Heart right ventricle (tissue), 16 donors: ENCODE results near the gene SLC45A3. TPM values are rescaled to one million over a fixed set of nuclear protein-coding genes. Genes with fewer than 3 reads are reported as not detected.
"Not testable (repeated sequence)": the region's sequence is repeated elsewhere in the genome, so short reads cannot be mapped to it uniquely, and the experiment has no call there.

Experiments used
- ATAC-seq, 8 donors: fragments of 200-7000 bp; cut with Tn5 transposase; one replicate each; pipeline ENCODE4 v1.9.1; 2020; ENCODE audit warnings: mild to moderate bottlenecking in 8 of 8, moderate library complexity in 8 of 8, moderate number of reproducible peaks in 1 of 8
- DNase-seq, 2 donors: peaks; one replicate each; pipeline ENCODE4 v3.0.0-alpha.2; 2020
- H3K27ac ChIP-seq, 10 donors: fragments of 200-600 bp; sonication (generic) in 2 of 10; one replicate each; pipeline versions ENCODE4 v1.5.0 to v1.8.0; 2020 to 2022; ENCODE audit warnings: mild to moderate bottlenecking in 3 of 10
- H3K27me3 ChIP-seq, 7 donors: fragments of 200-600 bp; one replicate each; pipeline ENCODE4 v1.8.0; 2021 to 2022; ENCODE audit warnings: mild to moderate bottlenecking in 2 of 7
- H3K36me3 ChIP-seq, 9 donors: fragments of 200-600 bp; sonication (generic) in 1 of 9; one replicate each; pipeline versions ENCODE4 v1.5.0 to v1.8.0; 2020 to 2022; ENCODE audit warnings: mild to moderate bottlenecking in 2 of 9
- H3K4me1 ChIP-seq, 9 donors: fragments of 200-600 bp; sonication (generic) in 1 of 9; one replicate each; pipeline versions ENCODE4 v1.5.0 to v1.8.0; 2020 to 2022; ENCODE audit warnings: mild to moderate bottlenecking in 4 of 9
- H3K4me3 ChIP-seq, 10 donors: fragments of 200-600 bp; sonication (generic) in 2 of 10; one replicate each; pipeline versions ENCODE4 v1.5.0 to v1.8.0; 2020 to 2022; ENCODE audit warnings: mild to moderate bottlenecking in 7 of 10, moderate library complexity in 2 of 10
- H3K9me3 ChIP-seq, 11 donors: fragments of 200-600 bp in 10 of 11; sonication (generic) in 2 of 11; one replicate each; pipeline versions ENCODE4 v1.5.0 to v1.8.0; 2013 to 2022; ENCODE audit warnings: mild to moderate bottlenecking in 2 of 11, control low read depth in 1 of 11, moderate library complexity in 1 of 11
- CTCF ChIP-seq, 9 donors: fragments of 200-600 bp; sonication (generic) in 2 of 9; IDR thresholded peaks; one replicate each; pipeline versions ENCODE4 v1.5.0 to v1.8.0; 2021 to 2022; ENCODE audit warnings: antibody characterized with exemption in 9 of 9, mild to moderate bottlenecking in 5 of 9, moderate library complexity in 1 of 9
- WGBS, 2 donors: extraction: QIAGEN DNeasy Blood & Tissue Kit; methylation state at CpG; one replicate each; pipeline ENCODE4 v1.1.7; 2013; ENCODE audit warnings: inconsistent platforms in 1 of 2; 5-methylcytosine and 5-hydroxymethylcytosine counted together
- intact Hi-C, 10 donors: fragments of 100-400 bp; cut with DNase I; formaldehyde crosslinking; loops; one replicate each; pipeline versions ENCODE4 v1.11.1 to v1.14.2; 2022
- polyA plus RNA-seq, 2 donors: library from polyadenylated mRNA; stranded (reverse); fragments of 200-250 nt; gene quantifications; one replicate each; pipeline ENCODE4 v1.2.3, GENCODE V29; 2013
- total RNA-seq, 10 donors: library from RNA; stranded (reverse); fragmentation: NEBNext Ultra II Directional in 3 of 10; extraction: Animal tissue kit (Norgen Biotek cat#: 25700) in 3 of 10; gene quantifications; one replicate each; pipeline versions ENCODE4 v1.2.1 to v1.2.4, GENCODE V29; 2021 to 2023
- donor health status: Arrhythmogenic right ventricular cardiomyopathy.
- donor health status: ischemic (EF 13 %, LVEDD 7.1; RV severe dilation, severe dysfunction).
- donor health status: healthy with polysubstance abuse.
- donor health status: DM: no; HTN: yes; CAD: no.
- donor health status: DM: no; HTN: no; CAD: no.
- donor health status: ischemic (EF 25% LVEDD 6.9; RV normal size, moderate dysfunction).
- donor health status: ischemic (EF 25% LVEDD 5.7; RV mildly dilated, moderate dysfunction).
- donor health status: healthy.
- donor health status: DM: yes; HTN: yes; CAD: no.
- donor health status: Ischemic cardiomyopathy.
- donor health status: ischemic (EF 35%, LVEDD 5.7; RV mildly dilated, moderate dysfunction).
- donor health status: nonischemic (EF 11% LVEDD 7.7; RV severe dilation, severe dysfunction).
- donor health status: DM: yes; HTN: yes; CAD: no.
- donor health status: PGD.
- donor health status: ischemic (EF 29% LVEDD 5.4; RV normal size, mild dysfunction).
- donor health status: nonischemic (EF 23%, LVEDD 6.1; RV moderate dilation, normal function).

The SLC45A3 gene
- total and polyA plus RNA-seq, 12 donors = 1.4 to 7.9 (median 2.2) TPM

- no peak for TF ChIP-seq CTCF (IDR thresholded peaks at IDR 0.05)
- Histone ChIP-seq H3K27me3 (no peaks in the 10 kb centered on the region), H3K36me3 (no peaks in the 10 kb centered on the region), H3K4me3 (no peak overlapping the region), H3K4me1 (no peaks in the 10 kb centered on the region), H3K9me3 (no peaks in the 10 kb centered on the region), H3K27ac (no peak overlapping the region)
- ATAC-seq (no peak), DNase-seq (no peak)
- intact Hi-C loops = loop anchor here in 1 of 10 donors (5.0 kb wide), 1 partner anchor 115 kb away; no protein-coding TSS in a partner anchor
- WGBS, 2 donors = 91 to 95% methylated on average over 2 of the region's 2 CpGs
These were observed 37.5 kb downstream of the SLC45A3 start for GRCh38 chr1:205642679-205643307.

DNA sequence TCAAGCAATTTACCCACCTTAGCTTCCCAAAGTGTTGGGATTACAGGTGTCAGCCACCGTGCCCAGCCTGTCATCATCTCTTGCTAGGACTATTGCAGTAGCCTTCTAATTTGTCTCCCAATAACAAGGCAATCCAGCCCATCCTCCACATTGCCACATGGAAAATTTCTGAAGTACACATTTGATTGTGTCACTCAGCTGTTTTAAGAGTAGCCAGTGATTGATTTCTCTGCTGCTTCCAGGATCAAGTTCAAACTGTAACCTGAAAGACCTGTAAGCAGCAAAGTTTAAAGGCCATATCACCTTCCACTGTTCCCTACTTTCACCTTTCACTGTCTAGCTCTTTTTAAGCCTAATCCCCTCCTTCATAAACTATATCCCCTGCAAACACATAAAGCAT is 40.7 kb downstream of the SLC45A3 start:
- DNase-seq (no peak), ATAC-seq (no peak)
- 98 to 100% methylated on average over 1 of the region's 1 CpG for WGBS, 2 donors
- H3K4me3 ChIP-seq = no peak overlapping the region
- intact Hi-C loops = loop anchor here in 6 of 10 donors (5.0 to 10.0 kb wide), 4 partner anchors 52 to 112 kb away; no protein-coding TSS in a partner anchor
- H3K9me3 ChIP-seq = no peaks in the 10 kb centered on the region
- peaks cover 0 to 15% (median 10%) of the 10 kb centered on the region in 9 donors for H3K4me1 ChIP-seq
- no peak for TF ChIP-seq CTCF (IDR thresholded peaks at IDR 0.05)
- H3K27me3 ChIP-seq = no peaks in the 10 kb centered on the region
- no peaks in the 10 kb centered on the region for H3K36me3 ChIP-seq
- H3K27ac ChIP-seq = no peak overlapping the region

GRCh38 chr1:205637854-205638468 is 42.3 kb downstream of the SLC45A3 start:
- Histone ChIP-seq H3K36me3 (no peaks in the 10 kb centered on the region), H3K4me1 (peaks cover 0 to 26% (median 15%) of the 10 kb centered on the region in 9 donors), H3K4me3 (no peak overlapping the region), H3K9me3 (no peaks in the 10 kb centered on the region), H3K27ac (no peak overlapping the region), H3K27me3 (no peaks in the 10 kb centered on the region)
- DNase-seq = no peak
- TF ChIP-seq CTCF (IDR thresholded peaks at IDR 0.05) = no peak
- WGBS, 2 donors = 95 to 96% methylated on average over 9 of the region's 9 CpGs
- ATAC-seq = no peak
- intact Hi-C loops = loop anchor here in 6 of 10 donors (5.0 to 10.0 kb wide), 4 partner anchors 51 to 111 kb away; no protein-coding TSS in a partner anchor

DNA sequence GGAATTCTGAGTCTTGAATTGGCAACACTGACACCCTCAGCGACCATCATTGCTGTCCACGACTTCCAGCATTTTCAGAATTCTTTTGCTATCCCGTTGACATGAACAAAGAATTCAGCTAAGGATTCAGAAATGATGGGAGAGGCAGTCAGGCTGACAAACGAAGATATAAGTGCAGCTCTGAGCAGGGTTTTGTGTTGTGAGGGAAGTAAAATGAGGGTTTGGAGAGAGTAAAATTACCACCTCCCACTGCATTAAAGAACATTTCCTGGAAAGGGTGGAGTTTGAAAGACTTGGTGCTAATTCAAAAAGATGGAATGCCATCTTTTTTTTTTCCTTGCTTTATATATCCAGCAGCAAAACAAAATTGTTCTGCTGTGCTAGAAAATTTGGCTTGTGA is 43.6 kb downstream of the SLC45A3 start:
- Histone ChIP-seq H3K27ac (peak overlapping the region in 5 of 10 donors; percentile 3 to 67 (median 32)), H3K9me3 (no peaks in the 10 kb centered on the region), H3K27me3 (no peaks in the 10 kb centered on the region), H3K36me3 (no peaks in the 10 kb centered on the region), H3K4me3 (no peak overlapping the region), H3K4me1 (peaks cover 0 to 34% (median 23%) of the 10 kb centered on the region in 9 donors)
- intact Hi-C loops = loop anchor here in 6 of 10 donors (5.0 to 10.0 kb wide), 4 partner anchors 49 to 109 kb away; no protein-coding TSS in a partner anchor
- WGBS, 2 donors = 9 to 12% methylated on average over 4 of the region's 4 CpGs
- DNase-seq (no peak), ATAC-seq (no peak)
- no peak for TF ChIP-seq CTCF (IDR thresholded peaks at IDR 0.05)

- ATAC-seq, H3K27me3 ChIP-seq, DNase-seq, H3K4me3 ChIP-seq, H3K9me3 ChIP-seq, H3K36me3 ChIP-seq: not testable (repeated sequence)
- H3K27ac ChIP-seq = peak overlapping the region in 1 of 10 donors; percentile 67
- intact Hi-C loops = loop anchor here in 6 of 10 donors (5.0 to 10.0 kb wide), 4 partner anchors 49 to 109 kb away; no protein-coding TSS in a partner anchor
- H3K4me1 ChIP-seq = peaks cover 0 to 34% (median 23%) of the 10 kb centered on the region in 9 donors
- 86 to 87% methylated on average over 7 of the region's 7 CpGs for WGBS, 2 donors
These were observed 44.2 kb downstream of the SLC45A3 start for GRCh38 chr1:205636138-205636530.
